ENCODE measurements around the gene CYSTM1.

Gene CYSTM1

GRCh38 chr5:140261403-140262171 lies 86.6 kb downstream of the CYSTM1 start:
- no peak for DNase-seq

DNA sequence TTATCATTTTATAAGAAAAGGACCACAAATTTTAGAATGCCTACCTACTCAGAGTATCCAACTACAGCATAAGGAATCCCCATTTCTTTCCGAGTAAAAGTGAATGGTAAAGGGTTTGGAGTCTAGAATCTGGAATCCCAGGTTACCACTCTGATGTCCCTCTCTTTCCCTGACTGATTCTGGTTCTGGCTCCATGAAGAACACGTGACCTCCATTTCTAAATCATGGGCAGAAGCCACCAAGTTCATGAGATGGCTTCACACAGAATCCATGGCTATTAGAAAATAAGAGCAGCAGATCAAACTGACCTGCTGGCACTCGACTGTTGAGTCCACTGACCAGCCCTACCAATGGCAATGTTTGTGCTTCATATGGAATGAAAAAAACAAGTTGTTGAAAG lies 87.2 kb downstream of the CYSTM1 start:
- DNase-seq: no peak

GRCh38 chr5:140262839-140263238 lies 87.9 kb downstream of the CYSTM1 start:
- no peak for DNase-seq

DNA sequence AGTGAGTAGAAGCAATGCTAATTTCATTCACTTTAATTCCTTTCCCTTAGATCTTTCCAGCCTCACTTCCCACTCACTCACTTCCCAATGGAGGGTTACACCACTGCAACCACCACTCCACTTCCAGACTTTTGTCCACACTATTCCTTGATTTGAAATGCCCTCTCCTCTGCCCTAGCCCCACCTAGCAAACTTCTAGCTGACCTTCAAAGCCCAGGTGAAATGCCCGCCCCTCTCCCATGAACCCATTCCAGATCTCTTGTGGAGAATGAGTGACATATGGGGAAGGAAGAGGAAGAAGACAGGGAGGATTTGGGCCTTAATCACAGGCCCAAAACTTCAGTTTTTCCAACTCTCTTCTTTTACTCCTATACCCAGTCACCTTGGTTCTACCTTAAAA lies 90.9 kb downstream of the CYSTM1 start:
- DNase-seq: no peak

- DNase-seq: no peak
Measured at GRCh38 chr5:140266471-140267200, 91.6 kb downstream of the CYSTM1 start.

DNA sequence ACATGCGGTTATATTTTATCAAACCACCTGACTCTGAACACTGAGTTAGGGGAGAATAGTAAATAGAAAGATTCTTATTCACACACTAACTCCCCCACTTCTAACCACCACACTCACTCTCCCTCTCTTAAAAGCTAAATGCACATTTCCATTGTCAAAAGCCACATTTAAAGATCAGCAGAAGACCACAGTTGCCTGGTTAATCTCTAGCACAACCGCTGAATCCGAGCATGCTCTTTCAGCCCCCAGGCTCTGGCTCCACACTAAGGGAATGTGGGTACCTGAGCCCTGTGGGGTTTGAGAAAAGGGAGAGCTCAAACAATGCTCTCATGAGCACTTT lies 92.2 kb downstream of the CYSTM1 start:
- no peak for DNase-seq

GRCh38 chr5:140267559-140268018 lies 92.6 kb downstream of the CYSTM1 start:
- DNase-seq: no peak

DNA sequence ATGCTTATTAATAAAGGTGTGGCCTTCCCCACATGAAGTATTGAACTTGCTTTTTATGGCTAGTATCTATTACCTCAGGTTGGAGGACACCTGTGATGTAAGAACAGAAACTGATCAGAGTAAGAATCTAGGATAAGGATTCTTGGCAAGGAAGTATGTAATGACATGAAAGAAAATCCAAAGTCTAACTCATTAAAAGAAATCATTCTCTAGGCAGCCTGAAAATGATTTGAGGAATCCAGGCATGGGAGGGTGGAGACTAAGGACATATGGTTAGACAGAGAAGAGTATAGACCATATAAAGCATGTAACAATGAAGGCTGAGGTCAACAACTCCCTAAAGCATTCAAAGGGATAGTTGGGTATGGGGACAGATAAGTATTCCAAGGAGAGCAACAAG lies 95.0 kb downstream of the CYSTM1 start:
- no peak for DNase-seq

DNA sequence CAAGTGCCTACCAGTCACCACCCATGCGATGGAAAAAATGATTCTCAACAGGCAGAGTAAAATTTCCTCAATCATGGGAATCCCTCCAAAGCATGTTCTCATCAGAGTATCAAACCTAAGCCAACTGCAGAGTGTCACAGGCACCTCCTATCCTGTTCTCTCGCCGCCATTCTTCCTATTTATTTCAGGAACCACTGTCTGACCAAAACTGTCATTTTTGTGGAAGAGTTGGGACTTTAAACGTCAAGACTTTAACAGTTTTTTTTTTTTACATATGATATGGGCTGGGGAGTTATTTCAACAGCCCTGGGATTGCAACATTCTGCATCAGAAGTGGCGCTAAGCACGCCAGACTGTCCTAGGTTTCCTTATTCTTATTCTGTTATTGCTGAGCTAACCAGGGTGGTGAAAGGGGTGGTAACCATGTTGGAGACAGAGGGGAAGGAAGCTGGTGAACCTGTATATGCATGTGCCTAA lies 98.5 kb downstream of the CYSTM1 start:
- no peak for DNase-seq

DNA sequence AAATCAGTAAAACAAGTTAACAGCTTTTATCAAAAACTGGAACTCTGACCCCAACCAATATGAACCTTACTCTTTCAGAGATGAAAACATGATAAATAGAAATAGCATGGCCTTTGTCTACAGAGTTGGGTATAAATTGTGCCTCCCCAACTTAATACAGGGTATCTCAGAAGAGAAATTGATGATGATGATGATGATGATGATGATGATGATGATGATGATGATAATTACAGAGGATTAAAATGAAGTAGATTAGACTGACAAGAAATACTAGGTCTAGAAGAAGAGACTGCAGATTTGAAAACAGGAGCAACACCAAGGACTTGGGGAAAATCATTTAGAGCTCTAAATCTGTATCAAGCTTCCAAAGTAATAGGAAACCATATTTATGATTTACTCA lies 100.8 kb downstream of the CYSTM1 start:
- DNase-seq: no peak

DNA sequence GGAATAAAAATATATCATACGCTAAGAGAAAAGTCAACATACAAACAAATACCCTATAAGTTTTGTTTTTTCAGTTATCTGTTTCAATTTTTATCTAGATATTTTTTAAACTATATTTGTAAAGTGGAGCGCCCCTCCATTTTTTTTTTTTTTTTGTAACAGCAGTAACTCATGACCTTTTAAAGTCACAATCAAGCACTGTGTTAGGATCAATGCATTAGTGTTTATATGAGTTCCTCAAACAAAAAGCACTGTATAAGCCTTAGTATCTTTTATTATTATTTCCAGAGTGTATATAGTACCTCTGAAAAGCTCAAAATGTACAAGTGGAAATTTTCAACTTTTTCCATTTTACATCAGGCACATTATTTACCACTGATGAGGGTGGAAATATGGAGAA lies 107.3 kb downstream of the CYSTM1 start:
- DNase-seq: no peak

GRCh38 chr5:140284013-140284412 lies 109.0 kb downstream of the CYSTM1 start:
- DNase-seq: no peak

GRCh38 chr5:140286424-140286823 lies 111.4 kb downstream of the CYSTM1 start:
- DNase-seq: no peak

DNA sequence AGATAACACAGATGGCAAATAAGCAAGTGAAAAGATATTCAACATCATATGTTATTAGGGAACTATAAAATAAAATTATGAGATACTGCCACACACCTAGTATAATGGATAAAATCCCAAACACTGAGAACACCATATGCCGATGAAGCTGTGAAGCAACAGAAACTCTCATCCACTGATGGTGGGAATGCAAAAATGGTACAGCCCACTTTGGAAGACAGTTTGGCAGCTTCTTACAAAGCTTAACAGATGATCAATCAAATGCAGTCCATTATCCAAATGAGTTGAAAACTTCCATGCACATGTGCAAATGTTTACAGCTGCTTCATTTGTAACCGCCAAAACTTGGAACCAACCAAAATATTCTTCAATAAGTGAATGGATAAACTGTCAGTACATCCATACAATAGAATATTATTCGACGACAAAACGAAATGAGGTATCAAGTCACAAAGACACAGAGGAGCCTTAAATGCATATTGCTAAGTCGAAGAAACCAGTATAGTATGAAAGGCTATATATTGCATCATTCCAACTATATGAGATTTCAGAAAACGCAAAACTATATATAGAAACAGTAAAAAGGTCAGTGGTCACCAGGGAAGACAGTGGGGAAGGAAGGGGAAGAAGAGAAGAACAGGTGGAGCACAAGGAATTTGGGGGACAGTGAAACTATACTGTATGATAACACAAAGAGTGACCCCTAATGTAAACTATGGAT lies 113.0 kb downstream of the CYSTM1 start:
- no peak for DNase-seq

- DNase-seq: no peak
Measured at GRCh38 chr5:140292212-140293036, 117.4 kb downstream of the CYSTM1 start.

Measured in NCI-H1436 treated with DMSO at 0.1 percent for 48 hours (cell line).